ENCODE measurements around the gene CMIP.

DNA sequence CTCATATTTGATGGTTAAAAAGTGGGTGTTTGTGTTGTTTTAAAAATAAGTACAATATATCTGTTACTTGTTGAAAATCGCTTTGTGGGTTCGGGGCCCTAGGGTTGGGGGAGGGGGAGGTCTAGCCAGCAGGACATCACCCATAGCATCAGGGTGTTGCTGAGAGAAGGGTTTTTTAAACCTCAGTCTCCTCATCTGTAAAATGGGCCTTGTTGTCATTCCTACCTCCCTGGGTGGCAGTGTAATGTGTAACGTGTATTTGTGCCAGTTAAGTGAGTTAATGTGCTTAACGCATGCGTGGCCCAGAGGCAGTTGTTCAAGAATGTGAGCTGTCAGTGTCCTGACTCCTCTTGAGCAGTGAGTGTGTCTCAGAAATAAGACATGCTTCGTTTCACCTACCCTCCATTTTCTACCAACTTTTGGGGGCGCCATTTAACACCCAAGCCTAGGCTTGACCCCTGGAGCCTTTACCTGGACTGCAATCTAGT, 129.0 kb downstream of the CMIP start:
- TF ChIP-seq RAD21 (IDR thresholded peaks at IDR 0.05; ENCODE audit: low read depth), result no peak
- TF ChIP-seq, protein P1, sequence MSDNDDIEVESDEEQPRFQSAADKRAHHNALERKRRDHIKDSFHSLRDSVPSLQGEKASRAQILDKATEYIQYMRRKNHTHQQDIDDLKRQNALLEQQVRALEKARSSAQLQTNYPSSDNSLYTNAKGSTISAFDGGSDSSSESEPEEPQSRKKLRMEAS (IDR thresholded peaks at IDR 0.05), result no peak
- no peak for TF ChIP-seq TAF1 (IDR thresholded peaks at IDR 0.05; ENCODE audit: low read depth)
- TF ChIP-seq FOXM1 (IDR thresholded peaks at IDR 0.05; ENCODE audit: borderline replicate concordance, low read depth), result no peak
- no peak for TF ChIP-seq EP300 (IDR thresholded peaks at IDR 0.05; ENCODE audit: borderline replicate concordance)
- TF ChIP-seq TEAD4 (IDR thresholded peaks at IDR 0.05), result no peak
- no peak for TF ChIP-seq TCF12 (IDR thresholded peaks at IDR 0.05; ENCODE audit: low read depth)
- TF ChIP-seq CEBPB (IDR thresholded peaks at IDR 0.05), result no peak
- TF ChIP-seq NFIC (IDR thresholded peaks at IDR 0.05), result no peak
